HEK293T (cell line): ENCODE results near the gene MAP2K7.

Experiments
- BHLHE40 ChIP-seq: fragments of 450-650 bp; IDR thresholded peaks from 2 replicates; pipeline ENCODE4 v1.6.1; 2016; ENCODE audit warnings: mild to moderate bottlenecking, moderate library complexity, borderline replicate concordance
- ELF4 ChIP-seq: fragments of 450-650 bp; IDR thresholded peaks from 2 replicates; pipeline ENCODE4 v1.6.1; 2017; ENCODE audit warnings: antibody characterized with exemption
- FOXM1 ChIP-seq: fragments of 450-650 bp; IDR thresholded peaks from 2 replicates; pipeline ENCODE4 v1.6.1; 2017; ENCODE audit warnings: mild to moderate bottlenecking, borderline replicate concordance
- L3MBTL2 ChIP-seq: fragments of 450-650 bp; conservative IDR thresholded peaks from 2 replicates; pipeline ENCODE4 v1.6.1; 2016; ENCODE audit warnings: mild to moderate bottlenecking
- NFRKB ChIP-seq: fragments of 450-650 bp; IDR thresholded peaks from 2 replicates; pipeline ENCODE4 v1.6.1; 2016; ENCODE audit warnings: mild to moderate bottlenecking, moderate library complexity
- SP1 ChIP-seq: fragments of 450-650 bp; IDR thresholded peaks from 2 replicates; pipeline ENCODE4 v1.6.1; 2017
- SUZ12 ChIP-seq: fragments of 450-650 bp; IDR thresholded peaks from 2 replicates; pipeline ENCODE4 v1.6.1; 2016; ENCODE audit warnings: mild to moderate bottlenecking
- TARDBP ChIP-seq: fragments of 450-650 bp; IDR thresholded peaks from 2 replicates; pipeline ENCODE4 v1.6.1; 2016
- ZNF384 ChIP-seq: fragments of 450-650 bp; IDR thresholded peaks from 2 replicates; pipeline ENCODE4 v1.6.1; 2016

GRCh38 chr19:7914099-7914498 is 10.4 kb downstream of the MAP2K7 start:
- no peak for TF ChIP-seq SP1
- TF ChIP-seq BHLHE40 = no peak
- TF ChIP-seq NFRKB = no peak
- TF ChIP-seq ELF4 = no peak
- TF ChIP-seq L3MBTL2 = no peak
- TF ChIP-seq SUZ12 = no peak
- no peak for TF ChIP-seq ZNF384
- TF ChIP-seq FOXM1 = no peak
- TF ChIP-seq TARDBP = no peak
